AML-193 (cell line): Measurements from ENCODE around the gene NRROS.

Experiments used
- DNase-seq, 2 experiments: peaks; one replicate each; lab custom pipeline; 2025; lab: John Stamatoyannopoulos, UW

NRROS gene

GRCh38 chr3:196624907-196625306, 14.6 kb upstream of the NRROS start:
- peak; percentile 99 for DNase-seq

GRCh38 chr3:196625331-196625730, 14.2 kb upstream of the NRROS start:
- DNase-seq: no peak

- no peak for DNase-seq
These were observed 11.6 kb upstream of the NRROS start for GRCh38 chr3:196627918-196628231.

GRCh38 chr3:196629228-196629627, 10.3 kb upstream of the NRROS start:
- peak; percentile 63 to 67 for DNase-seq

- DNase-seq: peak; percentile 56 to 63
These were observed 7.8 kb upstream of the NRROS start for GRCh38 chr3:196631682-196632045.

GRCh38 chr3:196632046-196632751, 7.3 kb upstream of the NRROS start:
- peak; percentile 100 for DNase-seq

GRCh38 chr3:196633555-196634151, 5.8 kb upstream of the NRROS start:
- DNase-seq: peak; percentile 21 to 24

DNA sequence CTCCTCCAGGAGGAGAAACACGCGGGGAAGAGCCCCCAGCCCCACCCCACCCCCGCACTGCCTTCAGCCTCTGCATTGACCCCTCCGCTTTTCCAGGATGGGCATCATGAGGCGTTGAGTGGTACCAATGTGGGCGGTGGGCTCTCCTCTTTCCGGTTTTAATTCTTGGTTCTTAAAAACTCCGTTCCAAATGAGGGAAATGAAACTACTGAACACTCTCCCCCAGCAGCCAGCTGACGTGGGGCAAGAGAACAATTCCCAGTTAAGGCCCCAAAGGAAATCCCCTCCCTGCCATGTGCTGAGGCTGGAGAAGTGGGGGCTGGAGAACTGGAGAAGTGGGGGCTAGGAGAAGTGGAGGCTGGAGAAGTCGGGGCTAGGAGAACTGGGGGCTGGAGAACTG, 5.3 kb upstream of the NRROS start:
- peak in 1 of 2 experiments; percentile 23 for DNase-seq

GRCh38 chr3:196634829-196635228, 4.7 kb upstream of the NRROS start:
- peak; percentile 24 to 36 for DNase-seq

GRCh38 chr3:196636369-196637349, 2.8 kb upstream of the NRROS start:
- DNase-seq: peak; percentile 52 to 79

DNA sequence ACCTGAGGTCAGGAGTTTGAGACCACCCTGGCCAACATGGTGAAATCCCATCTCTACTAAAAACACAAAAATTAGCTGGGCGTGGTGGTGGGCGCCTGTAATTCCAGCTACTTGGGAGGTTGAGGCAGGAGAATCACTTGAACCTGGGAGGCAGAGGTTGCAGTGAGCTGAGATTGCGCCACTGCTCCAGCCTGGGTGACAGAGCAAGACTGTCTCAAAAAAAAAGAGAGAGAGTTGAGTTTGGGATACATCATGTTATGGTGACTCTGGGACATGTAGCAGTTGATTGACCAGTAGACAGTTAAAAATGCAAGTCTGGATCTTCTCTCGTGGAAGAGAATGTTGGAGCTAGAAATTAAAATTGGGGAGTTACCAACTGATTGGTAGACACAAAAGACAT, 1.6 kb upstream of the NRROS start:
- peak; percentile 43 to 66 for DNase-seq

DNA sequence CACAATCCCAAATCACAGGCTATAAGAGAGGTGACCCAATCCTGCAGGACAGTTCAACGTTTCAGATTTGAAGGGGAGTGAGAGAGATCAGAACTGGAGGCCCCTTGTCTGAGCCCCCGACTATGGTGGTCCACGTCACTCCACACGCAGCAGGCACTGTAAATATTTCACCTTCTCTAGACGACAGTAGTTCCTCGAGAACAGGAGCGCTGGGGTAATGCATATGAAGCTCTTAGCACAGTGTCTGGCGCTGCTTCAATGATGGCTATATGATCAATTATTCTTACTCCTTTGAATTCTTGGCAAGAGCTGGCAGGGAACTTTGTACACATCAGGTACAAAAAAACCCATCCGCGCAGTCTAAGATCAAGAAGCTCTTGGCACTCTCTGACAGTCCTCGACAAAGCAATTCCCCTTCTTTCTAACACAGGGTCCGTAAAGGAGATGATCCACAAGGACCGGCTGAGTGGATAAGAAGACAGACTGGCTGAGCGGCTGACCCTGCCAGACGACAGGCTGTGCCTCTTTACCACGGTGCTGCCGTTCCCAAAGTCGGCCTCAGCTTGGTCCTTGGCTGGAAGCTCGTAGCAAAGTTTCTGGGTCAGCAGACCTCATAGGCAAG, 522 bp upstream of the NRROS start:
- peak in 1 of 2 experiments; percentile 55 for DNase-seq

GRCh38 chr3:196640297-196641018, 964 bp downstream of the NRROS start:
- DNase-seq: peak in 1 of 2 experiments; percentile 25

DNA sequence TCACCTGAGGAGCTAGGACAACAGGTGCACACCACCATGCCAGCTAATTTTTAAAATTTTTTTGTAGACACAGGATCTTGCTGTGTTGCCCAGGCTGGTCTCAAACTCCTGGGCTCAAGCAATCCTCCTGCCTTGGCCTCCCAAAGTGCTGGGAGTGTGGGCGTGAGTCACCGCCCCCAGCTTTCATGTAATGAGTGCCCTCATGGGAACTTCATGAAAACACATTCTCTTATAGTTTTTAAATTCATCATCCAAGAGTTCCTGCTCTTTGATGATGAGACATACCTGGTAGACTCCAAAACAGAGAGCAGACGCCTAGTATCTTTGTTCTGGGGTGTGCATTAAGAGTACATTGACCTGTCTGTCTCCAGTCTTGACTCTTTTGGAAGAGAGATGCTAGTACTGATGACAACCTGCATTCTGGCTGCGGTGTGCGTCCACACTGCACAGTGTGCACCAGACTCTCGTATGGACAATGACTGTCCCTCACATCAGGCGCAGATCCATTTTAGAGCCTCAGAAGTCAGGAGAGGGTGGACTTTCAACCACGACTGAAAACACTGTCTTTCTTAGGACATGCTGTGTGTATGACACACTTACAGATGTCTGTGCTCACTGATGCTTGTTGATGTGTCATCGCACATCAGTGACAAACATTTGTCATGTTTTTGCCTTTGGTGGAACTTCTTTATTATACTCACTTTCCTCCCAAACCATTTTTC, 2.0 kb downstream of the NRROS start:
- DNase-seq: no peak

DNA sequence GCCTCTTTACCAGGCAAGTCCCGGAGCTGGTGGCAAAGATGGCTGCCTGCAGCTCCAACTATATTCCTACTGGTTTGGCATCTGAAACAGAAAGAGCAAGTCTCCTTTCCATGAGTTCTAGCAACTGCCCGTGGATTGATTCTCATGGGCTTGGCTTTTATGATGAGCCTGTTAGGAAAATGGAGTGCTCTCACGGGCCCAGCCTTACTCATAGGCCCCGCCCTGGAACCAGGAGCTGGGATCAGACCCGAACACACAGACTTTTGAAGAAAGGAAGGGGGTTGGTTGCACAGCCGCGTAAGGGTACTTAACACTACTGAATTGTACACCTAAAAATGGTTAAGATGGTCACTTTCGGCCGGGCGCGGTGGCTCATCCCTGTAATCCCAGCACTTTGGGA, 2.9 kb downstream of the NRROS start:
- DNase-seq: no peak

- DNase-seq: peak; percentile 89 to 90
These were observed 3.8 kb downstream of the NRROS start for GRCh38 chr3:196643201-196643749.

GRCh38 chr3:196643761-196644160, 4.3 kb downstream of the NRROS start:
- no peak for DNase-seq

DNA sequence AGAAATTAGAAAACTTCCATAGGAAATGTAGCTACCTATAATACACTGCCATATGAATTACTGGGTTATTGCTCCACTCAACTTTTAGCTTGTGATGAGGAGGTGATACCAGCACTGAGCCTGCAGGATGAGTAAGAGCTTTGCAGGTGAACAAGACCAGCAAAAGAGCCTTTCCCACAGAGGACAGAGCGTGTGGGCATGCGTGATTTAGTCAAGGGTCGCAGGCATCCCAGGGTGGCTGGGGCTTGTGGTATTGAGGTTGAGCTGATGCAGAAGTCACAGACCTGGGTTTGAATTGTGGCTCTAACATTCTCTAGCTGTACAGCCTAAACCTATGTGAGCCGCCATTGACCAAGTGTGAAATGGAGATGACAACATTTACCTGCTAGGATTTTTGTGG, 5.6 kb downstream of the NRROS start:
- peak in 1 of 2 experiments; percentile 32 for DNase-seq

DNA sequence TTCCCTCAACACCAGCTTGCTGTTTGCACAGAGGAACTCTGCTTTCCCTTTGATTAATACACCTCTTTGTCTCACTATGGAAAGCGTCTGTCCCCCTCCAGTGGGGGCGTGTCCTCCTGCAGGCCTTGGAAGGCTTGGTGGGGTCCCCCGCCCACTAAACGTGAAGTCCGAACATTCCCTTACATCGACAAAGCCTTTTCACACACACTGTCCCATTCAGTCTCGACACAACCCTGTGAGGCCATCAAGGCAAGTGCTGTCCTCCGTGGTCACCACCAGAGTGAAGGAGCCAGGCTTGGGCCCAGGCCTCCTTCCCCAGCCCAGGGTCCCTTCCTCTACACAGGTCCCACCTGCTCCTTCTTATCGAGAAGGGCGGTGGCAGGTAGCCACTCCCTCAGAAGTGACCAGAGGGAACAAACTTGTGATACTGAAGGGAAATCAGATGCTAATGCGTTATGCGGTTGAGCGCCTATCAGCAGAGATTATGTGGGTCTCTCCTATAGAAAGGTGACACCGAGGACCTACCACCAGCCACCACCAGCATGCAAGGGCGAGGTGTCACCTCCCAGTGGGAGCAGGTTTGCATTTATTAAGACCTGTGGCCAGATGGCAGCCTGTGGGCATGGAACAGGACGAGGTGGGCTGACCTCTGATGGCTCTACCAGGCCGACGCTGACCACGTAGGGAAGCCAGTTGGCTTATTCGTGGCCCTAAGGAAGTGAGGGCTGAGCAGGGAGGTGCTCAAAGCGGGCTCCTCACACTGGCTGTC, 6.6 kb downstream of the NRROS start:
- peak; percentile 72 to 76 for DNase-seq

DNA sequence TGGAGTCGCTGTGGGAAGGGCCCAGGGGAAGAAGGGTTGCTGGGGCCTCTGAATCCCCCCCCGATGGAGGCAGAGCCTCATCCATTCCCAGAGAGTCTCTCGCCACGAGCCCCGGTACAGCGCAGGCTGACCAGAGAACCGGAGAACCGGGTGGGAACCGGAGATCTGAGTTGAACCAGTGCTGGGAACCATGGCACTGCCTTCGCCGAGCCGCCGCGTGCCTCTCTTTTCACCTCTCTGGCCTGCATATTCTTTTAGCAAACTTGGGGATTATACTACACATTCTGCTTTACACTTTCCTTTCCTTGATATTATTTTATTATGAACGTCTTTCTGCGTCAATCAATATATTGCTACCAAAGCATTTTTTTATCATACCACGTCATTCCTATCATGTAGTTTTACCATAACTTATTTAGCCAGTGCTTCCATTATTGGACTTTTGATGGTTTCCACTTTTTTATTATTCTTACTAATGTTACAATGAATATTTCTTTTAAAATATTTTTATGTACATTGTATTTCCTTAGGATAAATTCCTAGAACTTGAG, 7.2 kb downstream of the NRROS start:
- no peak for DNase-seq
